ENCODE data around the gene MAPK11.

DNA sequence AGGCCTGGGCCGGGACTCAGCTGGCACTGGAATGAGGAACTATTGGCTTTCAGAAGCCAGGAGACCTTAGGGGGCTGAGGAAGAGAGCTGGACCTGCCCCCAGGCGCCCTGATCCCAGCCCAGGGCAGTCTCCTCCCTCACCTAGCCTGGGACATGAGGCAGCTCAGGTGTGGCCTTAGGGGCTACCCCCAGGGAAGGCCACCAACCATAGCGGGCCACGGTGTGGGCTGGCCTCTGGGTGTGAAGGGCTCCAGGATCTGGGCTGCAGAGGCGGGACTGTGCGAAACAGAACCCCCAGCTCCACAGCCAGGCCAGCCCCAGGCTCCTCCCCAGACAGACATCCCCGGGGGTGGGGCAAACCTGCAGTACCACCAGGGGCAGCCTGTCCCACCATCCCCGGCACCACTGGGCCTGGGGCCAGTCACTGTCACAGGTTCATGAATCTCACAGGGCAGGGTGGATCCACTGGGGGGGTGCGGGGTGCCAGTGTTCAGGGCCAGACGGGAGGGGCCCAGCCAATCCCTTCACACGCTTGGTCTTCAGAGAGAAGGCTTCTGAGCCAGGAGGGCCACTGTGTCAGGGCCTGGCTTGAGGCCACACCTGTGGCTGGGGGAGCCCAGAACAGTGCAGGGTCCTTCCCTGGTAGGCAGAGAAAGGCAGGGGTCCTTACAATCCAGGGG lies 33.8 kb upstream of the MAPK11 start:
- no peak for TF ChIP-seq SP1 (IDR thresholded peaks at IDR 0.05)
- TF ChIP-seq CTBP1 (IDR thresholded peaks at IDR 0.05; ENCODE audit: borderline replicate concordance) = no peak
- TF ChIP-seq FOXK2 (IDR thresholded peaks at IDR 0.05) = no peak
- TF ChIP-seq FOXA1 (IDR thresholded peaks at IDR 0.05) = no peak
- TF ChIP-seq BHLHE40 (IDR thresholded peaks at IDR 0.05; ENCODE audit: borderline replicate concordance) = no peak
- no peak for TF ChIP-seq SUZ12 (IDR thresholded peaks at IDR 0.05)

All from HEK293T (cell line).